HepG2 (cell line): Measurements from ENCODE around the gene NAA35. TPM values are rescaled to one million over a fixed set of nuclear protein-coding genes. Genes with fewer than 3 reads are reported as not detected.

ENCODE experiments used
- CEBPG ChIP-seq: IDR thresholded peaks from 2 replicates; pipeline ENCODE4 v1.6.1; 2016
- CSRNP1 ChIP-seq: sonication (generic); formaldehyde crosslinking; IDR thresholded peaks from 2 replicates; pipeline ENCODE4 v1.8.1; 2023; ENCODE audit warnings: mild to moderate bottlenecking, missing genetic modification reagents
- ELF4 ChIP-seq: sonication (generic); formaldehyde crosslinking; IDR thresholded peaks from 2 replicates; pipeline ENCODE4 v1.5.0; 2020; ENCODE audit warnings: missing genetic modification reagents, mild to moderate bottlenecking, moderate library complexity, borderline replicate concordance
- HOXA3 ChIP-seq: sonication (generic); formaldehyde crosslinking; IDR thresholded peaks from 2 replicates; pipeline ENCODE4 v1.5.0; 2020; ENCODE audit warnings: missing genetic modification reagents
- ISL2 ChIP-seq: sonication (generic); formaldehyde crosslinking; IDR thresholded peaks from 2 replicates; pipeline ENCODE4 v1.5.0; 2020; ENCODE audit warnings: missing genetic modification reagents
- MAZ ChIP-seq, 2 experiments: sonication (generic) in 1 of 2; formaldehyde crosslinking in 1 of 2; IDR thresholded peaks; 2 replicates each; pipeline versions ENCODE4 v1.5.0 to v1.6.1; 2012 to 2020; ENCODE audit warnings: low read depth in 2 of 2, mild to moderate bottlenecking in 2 of 2, borderline replicate concordance in 1 of 2, improper control_type of control experiment in 1 of 2, low read length in 1 of 2, missing genetic modification reagents in 1 of 2, moderate library complexity in 1 of 2
- NFE2L1 ChIP-seq: sonication (generic); formaldehyde crosslinking; IDR thresholded peaks from 2 replicates; pipeline ENCODE4 v1.4.0; 2020; ENCODE audit warnings: missing genetic modification reagents, mild to moderate bottlenecking, borderline replicate concordance
- SRF ChIP-seq: IDR thresholded peaks from 2 replicates; pipeline ENCODE4 v1.6.1; 2011; ENCODE audit warnings: mild to moderate bottlenecking, low read depth, low read length, moderate library complexity
- TGIF2 ChIP-seq: IDR thresholded peaks from 2 replicates; pipeline ENCODE4 v1.6.1; 2016; ENCODE audit warnings: control low read depth, missing compliant biosample characterization
- TMF1 ChIP-seq: sonication (generic); formaldehyde crosslinking; IDR thresholded peaks from 2 replicates; pipeline ENCODE4 v1.8.1; 2022; ENCODE audit warnings: low read depth, missing genetic modification reagents
- TOPORS ChIP-seq: sonication (generic); formaldehyde crosslinking; IDR thresholded peaks from 2 replicates; pipeline ENCODE4 v1.8.0; 2023; ENCODE audit warnings: mild to moderate bottlenecking, missing genetic modification reagents
- ZNF136 ChIP-seq: sonication (generic); formaldehyde crosslinking; IDR thresholded peaks from 2 replicates; pipeline ENCODE4 v1.8.1; 2022; ENCODE audit warnings: low read depth, mild to moderate bottlenecking, moderate library complexity, missing genetic modification reagents
- ZNF44 ChIP-seq: sonication (generic); formaldehyde crosslinking; IDR thresholded peaks from 2 replicates; pipeline ENCODE4 v1.5.1; 2020; ENCODE audit warnings: mild to moderate bottlenecking, missing genetic modification reagents
- polyA plus RNA-seq, 8 experiments: library from polyadenylated mRNA; depleted of rRNA in 3 of 8; stranded (reverse) in 7 of 8; unstranded in 1 of 8; fragments of >200 nt; fragmentation: Illumina TruSeq in 4 of 8; extraction: Trizol in 4 of 8; gene quantifications; 2 replicates each; pipeline versions ENCODE4 v1.2.1 to v1.2.3, GENCODE V29; 2011 to 2016; ENCODE audit warnings: low read depth in 4 of 8, missing spikeins in 1 of 8, mixed read lengths in 1 of 8; ENCODE audit not compliant: insufficient read depth in 1 of 8
- total RNA-seq, 5 experiments: library from RNA; depleted of rRNA; stranded (reverse); fragments of >200 nt; fragmentation: Illumina TruSeq; extraction: Trizol; gene quantifications; 2 replicates each; pipeline ENCODE4 v1.2.3, GENCODE V29; 2016; ENCODE audit warnings: low read depth in 1 of 5
- TF ChIP-seq, protein P1 (sequence below): sonication (generic); formaldehyde crosslinking; IDR thresholded peaks from 2 replicates; pipeline ENCODE4 v1.4.0; 2020; ENCODE audit warnings: mild to moderate bottlenecking, missing genetic modification reagents
- TF ChIP-seq, protein P2 (sequence below): sonication (generic); formaldehyde crosslinking; IDR thresholded peaks from 2 replicates; pipeline ENCODE4 v1.4.0; 2020; ENCODE audit warnings: mild to moderate bottlenecking, missing genetic modification reagents

Gene NAA35
- total and polyA plus RNA-seq, 2 of the 13 experiments (the other 11 are each of a cell fraction or from before 2014, with no cell fraction given) = 21.6 to 28.9 TPM

GRCh38 chr9:85940832-85941621 is at the start of gene NAA35 (continued):
- peak; percentile 90 for TF ChIP-seq MAZ (IDR thresholded peaks at IDR 0.05; ENCODE audit: borderline replicate concordance, low read depth, low read length)
- TF ChIP-seq MAZ (CRISPR knock-in tag; IDR thresholded peaks at IDR 0.05; ENCODE audit: low read depth) = peak; percentile 84; the same call in 1 of the 2 replicates
- TF ChIP-seq ISL2 (CRISPR knock-in tag) = no peak; the same call in 1 of the 2 replicates
- 0 out of 2 replicates have a peak, but pooled peaks have one; percentile 37 for TF ChIP-seq TOPORS
- TF ChIP-seq NFE2L1 (CRISPR knock-in tag) = no peak
- peak; percentile 24; the same call in 1 of the 2 replicates for TF ChIP-seq TMF1 (CRISPR knock-in tag)
- no peak for TF ChIP-seq ZNF44 (CRISPR knock-in tag)
- TF ChIP-seq ELF4 (CRISPR knock-in tag) = peak; percentile 74; the same call in 1 of the 2 replicates
- no peak; the same call in 1 of the 2 replicates for TF ChIP-seq TGIF2 (CRISPR knock-in tag)
- peak; percentile 76 for TF ChIP-seq HOXA3 (CRISPR knock-in tag)
- peak; percentile 64; the same call in 1 of the 2 replicates for TF ChIP-seq CSRNP1 (CRISPR knock-in tag)
- TF ChIP-seq, protein P1, sequence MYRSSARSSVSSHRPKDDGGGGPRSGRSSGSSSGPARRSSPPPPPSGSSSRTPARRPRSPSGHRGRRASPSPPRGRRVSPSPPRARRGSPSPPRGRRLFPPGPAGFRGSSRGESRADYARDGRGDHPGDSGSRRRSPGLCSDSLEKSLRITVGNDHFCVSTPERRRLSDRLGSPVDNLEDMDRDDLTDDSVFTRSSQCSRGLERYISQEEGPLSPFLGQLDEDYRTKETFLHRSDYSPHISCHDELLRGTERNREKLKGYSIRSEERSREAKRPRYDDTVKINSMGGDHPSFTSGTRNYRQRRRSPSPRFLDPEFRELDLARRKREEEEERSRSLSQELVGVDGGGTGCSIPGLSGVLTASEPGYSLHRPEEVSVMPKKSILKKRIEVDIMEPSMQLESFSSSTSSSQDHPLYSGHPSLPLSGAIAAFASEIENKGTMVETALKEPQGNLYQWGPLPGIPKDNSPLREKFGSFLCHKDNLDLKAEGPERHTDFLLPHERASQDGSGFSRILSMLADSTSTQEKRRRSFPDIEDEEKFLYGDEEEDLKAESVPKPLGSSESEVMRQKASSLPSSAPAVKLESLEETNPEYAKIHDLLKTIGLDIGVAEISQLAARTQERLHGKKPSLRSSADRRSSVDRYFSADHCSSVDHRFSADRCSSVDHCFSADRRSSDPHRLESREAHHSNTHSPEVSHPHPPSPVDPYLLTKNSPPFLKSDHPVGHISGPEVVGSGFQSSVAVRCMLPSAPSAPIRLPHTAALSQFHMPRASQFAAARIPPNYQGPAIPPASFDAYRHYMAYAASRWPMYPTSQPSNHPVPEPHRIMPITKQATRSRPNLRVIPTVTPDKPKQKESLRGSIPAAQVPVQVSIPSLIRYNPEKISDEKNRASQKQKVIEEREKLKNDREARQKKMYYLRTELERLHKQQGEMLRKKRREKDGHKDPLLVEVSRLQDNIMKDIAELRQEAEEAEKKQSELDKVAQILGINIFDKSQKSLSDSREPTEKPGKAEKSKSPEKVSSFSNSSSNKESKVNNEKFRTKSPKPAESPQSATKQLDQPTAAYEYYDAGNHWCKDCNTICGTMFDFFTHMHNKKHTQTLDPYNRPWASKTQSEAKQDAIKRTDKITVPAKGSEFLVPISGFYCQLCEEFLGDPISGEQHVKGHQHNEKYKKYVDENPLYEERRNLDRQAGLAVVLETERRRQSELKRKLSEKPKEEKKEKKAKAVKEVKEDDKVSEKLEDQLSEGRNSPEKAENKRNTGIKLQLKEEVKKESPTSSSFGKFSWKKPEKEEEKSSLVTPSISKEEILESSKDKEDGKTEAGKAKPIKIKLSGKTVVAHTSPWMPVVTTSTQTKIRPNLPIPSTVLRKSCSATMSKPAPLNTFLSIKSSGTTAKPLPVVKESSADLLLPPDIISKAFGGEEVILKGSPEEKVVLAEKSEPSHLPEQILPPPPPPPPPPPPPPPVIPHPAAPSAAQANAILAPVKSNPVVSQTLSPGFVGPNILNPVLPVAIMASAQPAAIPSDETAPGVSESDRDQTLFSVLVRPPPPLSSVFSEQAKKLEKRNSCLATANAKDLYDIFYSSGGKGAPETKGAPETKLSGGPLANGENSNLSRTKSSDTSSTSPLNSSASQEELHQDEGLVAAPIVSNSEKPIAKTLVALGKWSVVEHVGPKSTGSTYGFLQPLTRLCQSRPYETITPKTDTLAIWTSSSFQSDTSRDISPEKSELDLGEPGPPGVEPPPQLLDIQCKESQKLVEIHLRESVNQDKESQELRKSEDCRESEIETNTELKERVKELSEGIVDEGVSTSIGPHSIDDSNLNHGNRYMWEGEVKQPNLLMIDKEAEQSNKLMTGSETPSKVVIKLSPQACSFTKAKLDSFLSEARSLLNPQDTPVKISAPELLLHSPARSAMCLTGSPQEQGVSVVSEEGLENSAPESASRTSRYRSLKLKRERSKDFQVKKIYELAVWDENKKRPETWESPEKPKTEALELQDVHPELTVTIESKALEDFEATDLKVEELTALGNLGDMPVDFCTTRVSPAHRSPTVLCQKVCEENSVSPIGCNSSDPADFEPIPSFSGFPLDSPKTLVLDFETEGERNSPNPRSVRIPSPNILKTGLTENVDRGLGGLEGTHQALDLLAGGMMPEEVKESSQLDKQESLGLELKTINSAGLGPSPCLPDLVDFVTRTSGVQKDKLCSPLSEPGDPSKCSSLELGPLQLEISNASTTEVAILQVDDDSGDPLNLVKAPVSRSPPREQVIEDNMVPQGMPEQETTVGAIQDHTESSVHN (CRISPR knock-in tag) = 0 out of 2 replicates have a peak, but pooled peaks have one; percentile 0
- no peak for TF ChIP-seq SRF
- 0 out of 2 replicates have a peak, but pooled peaks have one; percentile 16 for TF ChIP-seq ZNF136 (CRISPR knock-in tag)
- TF ChIP-seq CEBPG = no peak
- TF ChIP-seq, protein P2, sequence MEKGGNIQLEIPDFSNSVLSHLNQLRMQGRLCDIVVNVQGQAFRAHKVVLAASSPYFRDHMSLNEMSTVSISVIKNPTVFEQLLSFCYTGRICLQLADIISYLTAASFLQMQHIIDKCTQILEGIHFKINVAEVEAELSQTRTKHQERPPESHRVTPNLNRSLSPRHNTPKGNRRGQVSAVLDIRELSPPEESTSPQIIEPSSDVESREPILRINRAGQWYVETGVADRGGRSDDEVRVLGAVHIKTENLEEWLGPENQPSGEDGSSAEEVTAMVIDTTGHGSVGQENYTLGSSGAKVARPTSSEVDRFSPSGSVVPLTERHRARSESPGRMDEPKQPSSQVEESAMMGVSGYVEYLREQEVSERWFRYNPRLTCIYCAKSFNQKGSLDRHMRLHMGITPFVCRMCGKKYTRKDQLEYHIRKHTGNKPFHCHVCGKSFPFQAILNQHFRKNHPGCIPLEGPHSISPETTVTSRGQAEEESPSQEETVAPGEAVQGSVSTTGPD (CRISPR knock-in tag) = no peak
